Stimulated activated CD4-positive, alpha-beta T cell treated with anti-CD3 and anti-CD28 coated beads, Interleukin-4, amount 100 ng/mL, for 48 hours (primary cell): Measurements from ENCODE around the gene SLC17A5.
"Not testable (repeated sequence)": the region's sequence is repeated elsewhere in the genome, so short reads cannot be mapped to it uniquely, and the experiment has no call there.

Experiments used
- DNase-seq, 2 donors: peaks; one replicate each; pipeline ENCODE4 v3.0.0-alpha.2; 2020; ENCODE audit warnings: low read depth in 2 of 2

SLC17A5 gene

GRCh38 chr6:73614802-73615201, 39.0 kb downstream of the SLC17A5 start:
- no peak for DNase-seq

- no peak for DNase-seq
Measured at GRCh38 chr6:73613806-73614536, 39.8 kb downstream of the SLC17A5 start.

GRCh38 chr6:73612611-73613010, 41.2 kb downstream of the SLC17A5 start:
- DNase-seq = no peak

- DNase-seq = no peak
Measured at GRCh38 chr6:73610444-73611275, 43.1 kb downstream of the SLC17A5 start.

- no peak for DNase-seq
Measured at GRCh38 chr6:73608761-73609160, 45.0 kb downstream of the SLC17A5 start.

- DNase-seq = no peak
Measured at GRCh38 chr6:73606428-73606827, 47.4 kb downstream of the SLC17A5 start.

GRCh38 chr6:73604461-73604860, 49.3 kb downstream of the SLC17A5 start:
- no peak for DNase-seq

GRCh38 chr6:73604020-73604419, 49.8 kb downstream of the SLC17A5 start:
- no peak for DNase-seq

GRCh38 chr6:73586416-73586974, 67.3 kb downstream of the SLC17A5 start:
- DNase-seq = no peak

- DNase-seq = no peak
Measured at GRCh38 chr6:73585566-73586415, 68.0 kb downstream of the SLC17A5 start.

- DNase-seq = no peak
Measured at GRCh38 chr6:73581293-73581692, 72.5 kb downstream of the SLC17A5 start.

- DNase-seq = peak; percentile 62 to 74
Measured at GRCh38 chr6:73580247-73581149, 73.3 kb downstream of the SLC17A5 start.

GRCh38 chr6:73579851-73580246, 73.9 kb downstream of the SLC17A5 start:
- DNase-seq = no peak

- no peak for DNase-seq
Measured at GRCh38 chr6:73579389-73579788, 74.4 kb downstream of the SLC17A5 start.

GRCh38 chr6:73577676-73578075, 76.1 kb downstream of the SLC17A5 start:
- DNase-seq = no peak

- not testable (repeated sequence) for DNase-seq
Measured at GRCh38 chr6:73572531-73572930, 81.3 kb downstream of the SLC17A5 start.

- not testable (repeated sequence) for DNase-seq
Measured at GRCh38 chr6:73571218-73572181, 82.3 kb downstream of the SLC17A5 start.

GRCh38 chr6:73569121-73569520, 84.7 kb downstream of the SLC17A5 start:
- no peak for DNase-seq

GRCh38 chr6:73566954-73567591, 86.7 kb downstream of the SLC17A5 start:
- DNase-seq = no peak
